Measurements from ENCODE around the gene TTC7B.

The TTC7B gene

DNA sequence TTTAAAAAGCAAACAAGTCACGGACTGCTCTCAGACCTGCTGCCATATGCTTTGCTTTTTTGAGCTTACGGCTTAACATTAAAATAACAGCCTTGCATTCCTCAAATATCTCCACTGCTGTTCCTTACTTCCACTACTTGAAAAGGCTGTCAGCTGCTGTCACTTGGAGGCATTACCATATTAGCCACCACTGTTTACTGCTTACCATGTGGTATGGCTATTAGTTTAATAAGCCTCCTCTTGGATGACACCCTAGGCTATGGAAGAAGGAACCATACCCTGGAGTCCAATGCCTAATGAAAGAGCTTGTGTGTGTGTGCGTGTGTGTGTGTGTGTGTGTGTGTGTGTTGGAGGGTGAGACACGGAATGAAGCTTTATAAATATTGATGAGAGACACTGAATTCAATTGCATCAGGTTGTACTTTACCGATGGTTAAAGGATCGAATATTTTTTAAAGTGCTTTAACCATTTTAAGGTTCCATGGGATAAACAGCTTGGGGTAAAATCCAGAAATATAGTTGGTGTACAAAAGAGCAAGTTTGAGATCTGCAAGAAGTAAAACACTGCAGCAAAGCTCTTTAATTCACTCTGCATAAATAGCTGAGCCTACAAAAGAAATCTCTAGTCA is 174.5 kb downstream of the TTC7B start:
- DNase-seq (ENCODE audit: low read depth in 1 of 2, low spot score in 1 of 2) = no peak
- no peaks in the 10 kb centered on the region for H3K27me3 ChIP-seq (ENCODE audit: insufficient read depth, poor library complexity, severe bottlenecking)
- TF ChIP-seq, protein P1, sequence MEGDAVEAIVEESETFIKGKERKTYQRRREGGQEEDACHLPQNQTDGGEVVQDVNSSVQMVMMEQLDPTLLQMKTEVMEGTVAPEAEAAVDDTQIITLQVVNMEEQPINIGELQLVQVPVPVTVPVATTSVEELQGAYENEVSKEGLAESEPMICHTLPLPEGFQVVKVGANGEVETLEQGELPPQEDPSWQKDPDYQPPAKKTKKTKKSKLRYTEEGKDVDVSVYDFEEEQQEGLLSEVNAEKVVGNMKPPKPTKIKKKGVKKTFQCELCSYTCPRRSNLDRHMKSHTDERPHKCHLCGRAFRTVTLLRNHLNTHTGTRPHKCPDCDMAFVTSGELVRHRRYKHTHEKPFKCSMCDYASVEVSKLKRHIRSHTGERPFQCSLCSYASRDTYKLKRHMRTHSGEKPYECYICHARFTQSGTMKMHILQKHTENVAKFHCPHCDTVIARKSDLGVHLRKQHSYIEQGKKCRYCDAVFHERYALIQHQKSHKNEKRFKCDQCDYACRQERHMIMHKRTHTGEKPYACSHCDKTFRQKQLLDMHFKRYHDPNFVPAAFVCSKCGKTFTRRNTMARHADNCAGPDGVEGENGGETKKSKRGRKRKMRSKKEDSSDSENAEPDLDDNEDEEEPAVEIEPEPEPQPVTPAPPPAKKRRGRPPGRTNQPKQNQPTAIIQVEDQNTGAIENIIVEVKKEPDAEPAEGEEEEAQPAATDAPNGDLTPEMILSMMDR (IDR thresholded peaks at IDR 0.05; ENCODE audit: insufficient read depth, low read length) = no peak
- TF ChIP-seq, protein P2, sequence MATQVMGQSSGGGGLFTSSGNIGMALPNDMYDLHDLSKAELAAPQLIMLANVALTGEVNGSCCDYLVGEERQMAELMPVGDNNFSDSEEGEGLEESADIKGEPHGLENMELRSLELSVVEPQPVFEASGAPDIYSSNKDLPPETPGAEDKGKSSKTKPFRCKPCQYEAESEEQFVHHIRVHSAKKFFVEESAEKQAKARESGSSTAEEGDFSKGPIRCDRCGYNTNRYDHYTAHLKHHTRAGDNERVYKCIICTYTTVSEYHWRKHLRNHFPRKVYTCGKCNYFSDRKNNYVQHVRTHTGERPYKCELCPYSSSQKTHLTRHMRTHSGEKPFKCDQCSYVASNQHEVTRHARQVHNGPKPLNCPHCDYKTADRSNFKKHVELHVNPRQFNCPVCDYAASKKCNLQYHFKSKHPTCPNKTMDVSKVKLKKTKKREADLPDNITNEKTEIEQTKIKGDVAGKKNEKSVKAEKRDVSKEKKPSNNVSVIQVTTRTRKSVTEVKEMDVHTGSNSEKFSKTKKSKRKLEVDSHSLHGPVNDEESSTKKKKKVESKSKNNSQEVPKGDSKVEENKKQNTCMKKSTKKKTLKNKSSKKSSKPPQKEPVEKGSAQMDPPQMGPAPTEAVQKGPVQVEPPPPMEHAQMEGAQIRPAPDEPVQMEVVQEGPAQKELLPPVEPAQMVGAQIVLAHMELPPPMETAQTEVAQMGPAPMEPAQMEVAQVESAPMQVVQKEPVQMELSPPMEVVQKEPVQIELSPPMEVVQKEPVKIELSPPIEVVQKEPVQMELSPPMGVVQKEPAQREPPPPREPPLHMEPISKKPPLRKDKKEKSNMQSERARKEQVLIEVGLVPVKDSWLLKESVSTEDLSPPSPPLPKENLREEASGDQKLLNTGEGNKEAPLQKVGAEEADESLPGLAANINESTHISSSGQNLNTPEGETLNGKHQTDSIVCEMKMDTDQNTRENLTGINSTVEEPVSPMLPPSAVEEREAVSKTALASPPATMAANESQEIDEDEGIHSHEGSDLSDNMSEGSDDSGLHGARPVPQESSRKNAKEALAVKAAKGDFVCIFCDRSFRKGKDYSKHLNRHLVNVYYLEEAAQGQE (IDR thresholded peaks at IDR 0.05; ENCODE audit: insufficient replicate concordance, low read depth) = no peak
- no peak for TF ChIP-seq GABPA (IDR thresholded peaks at IDR 0.05; ENCODE audit: low read depth)
- no peak for TF ChIP-seq POLR2AphosphoS5 (IDR thresholded peaks at IDR 0.05; ENCODE audit: low read depth)
- no peak for TF ChIP-seq SPI1 (IDR thresholded peaks at IDR 0.05; ENCODE audit: borderline replicate concordance, low read depth)
- no peak overlapping the region for H3K27ac ChIP-seq (replicated peaks)
- H3K4me3 ChIP-seq (replicated peaks; ENCODE audit: insufficient read depth, low read length) = no peak overlapping the region

DNA sequence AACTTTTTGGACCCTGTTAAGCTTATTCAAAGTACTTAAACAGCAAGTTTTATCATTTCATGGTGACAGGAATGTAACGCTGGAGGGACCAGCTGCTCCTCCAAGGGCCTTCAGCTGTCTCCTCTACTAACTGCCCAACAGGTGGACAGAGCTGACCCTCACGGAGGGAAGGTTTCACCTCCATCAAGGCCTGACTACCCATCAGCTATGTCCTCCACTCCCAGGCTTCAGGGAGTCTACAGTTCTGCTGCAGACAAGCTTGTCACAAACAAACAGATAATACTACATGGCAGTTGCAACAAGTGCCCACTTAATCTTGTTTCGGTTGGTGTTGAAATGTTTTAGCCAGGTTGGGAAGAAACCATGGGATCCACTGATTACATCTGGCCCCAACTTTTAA is 175.1 kb downstream of the TTC7B start:
- Histone ChIP-seq H3K27me3 (ENCODE audit: insufficient read depth, poor library complexity, severe bottlenecking) (no peaks in the 10 kb centered on the region), H3K27ac (replicated peaks) (no peak overlapping the region), H3K4me3 (replicated peaks; ENCODE audit: insufficient read depth, low read length) (no peak overlapping the region)
- TF ChIP-seq GABPA (IDR thresholded peaks at IDR 0.05; ENCODE audit: low read depth) (no peak), SPI1 (IDR thresholded peaks at IDR 0.05; ENCODE audit: borderline replicate concordance, low read depth) (no peak), POLR2AphosphoS5 (IDR thresholded peaks at IDR 0.05; ENCODE audit: low read depth) (no peak)
- TF ChIP-seq, protein P1 (IDR thresholded peaks at IDR 0.05; ENCODE audit: insufficient read depth, low read length) = no peak
- no peak for DNase-seq (ENCODE audit: low read depth in 1 of 2, low spot score in 1 of 2)

DNA sequence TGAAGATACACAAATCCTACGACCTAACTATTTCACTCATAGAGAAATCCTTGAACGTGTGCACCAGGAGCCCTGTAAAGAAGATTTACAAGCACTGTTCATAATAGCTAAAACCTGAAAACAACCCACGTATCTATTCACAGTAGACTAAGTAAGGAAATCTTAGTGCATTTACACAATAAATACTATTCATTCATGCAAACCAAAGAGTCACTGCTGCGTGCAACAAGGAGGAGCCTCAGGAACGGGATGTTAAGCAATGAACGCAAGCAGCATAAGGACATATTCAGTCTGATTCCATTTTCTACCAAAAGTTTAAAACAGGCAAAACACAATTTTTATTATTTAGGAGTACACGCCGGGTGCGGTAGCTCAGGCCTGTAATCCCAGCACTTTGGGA is 176.6 kb downstream of the TTC7B start:
- H3K27ac ChIP-seq (replicated peaks) = no peak overlapping the region
- no peak for DNase-seq (ENCODE audit: low read depth in 1 of 2, low spot score in 1 of 2)
- no peaks in the 10 kb centered on the region for H3K27me3 ChIP-seq (ENCODE audit: insufficient read depth, poor library complexity, severe bottlenecking)
- H3K4me3 ChIP-seq (replicated peaks; ENCODE audit: insufficient read depth, low read length) = no peak overlapping the region
- TF ChIP-seq, protein P2 (IDR thresholded peaks at IDR 0.05; ENCODE audit: insufficient replicate concordance, low read depth) = no peak
- no peak for TF ChIP-seq GABPA (IDR thresholded peaks at IDR 0.05; ENCODE audit: low read depth)
- no peak for TF ChIP-seq SPI1 (IDR thresholded peaks at IDR 0.05; ENCODE audit: borderline replicate concordance, low read depth)
- no peak for TF ChIP-seq POLR2AphosphoS5 (IDR thresholded peaks at IDR 0.05; ENCODE audit: low read depth)
- TF ChIP-seq, protein P1 (IDR thresholded peaks at IDR 0.05; ENCODE audit: insufficient read depth, low read length) = no peak

DNA sequence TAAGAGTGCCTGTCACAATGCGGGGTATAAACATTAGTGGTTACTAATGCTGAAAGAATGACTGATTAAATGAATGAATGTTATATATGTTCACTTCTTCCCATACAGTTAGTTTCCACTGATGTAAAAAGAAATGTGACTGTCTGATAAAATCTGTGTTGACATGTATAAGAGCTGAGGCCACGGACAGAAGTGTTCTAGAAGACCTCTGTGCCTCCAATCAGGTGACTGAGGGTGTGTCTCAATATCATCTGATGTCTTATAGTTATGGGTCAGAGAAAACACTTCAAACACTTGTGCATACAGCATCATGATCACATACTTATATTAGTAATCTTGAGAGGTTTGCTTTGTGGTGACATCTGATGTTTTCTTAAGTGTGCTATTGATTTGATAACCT is 183.4 kb downstream of the TTC7B start:
- DNase-seq (ENCODE audit: low read depth in 1 of 2, low spot score in 1 of 2) = no peak
- no peak overlapping the region for H3K27ac ChIP-seq (replicated peaks)
- H3K4me3 ChIP-seq (replicated peaks; ENCODE audit: insufficient read depth, low read length) = no peak overlapping the region
- TF ChIP-seq POLR2AphosphoS5 (IDR thresholded peaks at IDR 0.05; ENCODE audit: low read depth) = no peak
- TF ChIP-seq, protein P2 (IDR thresholded peaks at IDR 0.05; ENCODE audit: insufficient replicate concordance, low read depth) = no peak
- TF ChIP-seq, protein P1 (IDR thresholded peaks at IDR 0.05; ENCODE audit: insufficient read depth, low read length) = no peak
- TF ChIP-seq SPI1 (IDR thresholded peaks at IDR 0.05; ENCODE audit: borderline replicate concordance, low read depth) = no peak
- TF ChIP-seq GABPA (IDR thresholded peaks at IDR 0.05; ENCODE audit: low read depth) = no peak
- no peaks in the 10 kb centered on the region for H3K27me3 ChIP-seq (ENCODE audit: insufficient read depth, poor library complexity, severe bottlenecking)

Measured in HL-60 (cell line).